AG10803 (cell line): ENCODE data around the gene HTT-AS.

Experiments
- DNase-seq: peaks from one replicate; pipeline ENCODE4 v3.0.0; 2010; ENCODE audit warnings: low read depth
- H3K4me3 ChIP-seq: 2 replicates; pipeline ENCODE4 v1.5.1; 2011; ENCODE audit warnings: mild to moderate bottlenecking, low read length, control low read depth
- TF ChIP-seq, protein P1 (sequence below): conservative IDR thresholded peaks from 2 replicates; pipeline ENCODE4 v1.5.1; 2011; ENCODE audit warnings: mild to moderate bottlenecking, low read length, control low read depth, inconsistent platforms

The HTT-AS gene

DNA sequence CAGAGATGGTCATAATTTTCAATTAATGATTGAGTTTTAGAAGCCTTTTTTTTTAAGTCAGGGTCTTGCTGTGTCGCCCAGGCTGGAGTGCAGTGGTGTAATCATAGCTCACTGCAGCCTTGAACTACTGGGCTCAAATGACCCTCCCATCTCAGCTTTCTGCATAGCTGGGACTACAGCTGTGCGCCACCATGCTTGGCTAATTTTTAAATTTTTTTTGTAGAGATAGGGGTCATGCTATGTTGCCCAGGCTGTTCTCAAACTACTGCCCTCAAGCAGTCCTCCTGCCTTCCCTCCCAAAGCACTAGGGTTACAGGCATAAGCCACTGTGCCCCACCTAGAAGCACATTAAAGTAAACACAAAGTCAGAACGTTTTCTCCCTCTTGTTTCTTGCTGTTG lies 51.7 kb downstream of the HTT-AS start:
- DNase-seq = no peak
- H3K4me3 ChIP-seq = no peak overlapping the region
- TF ChIP-seq, protein P1, sequence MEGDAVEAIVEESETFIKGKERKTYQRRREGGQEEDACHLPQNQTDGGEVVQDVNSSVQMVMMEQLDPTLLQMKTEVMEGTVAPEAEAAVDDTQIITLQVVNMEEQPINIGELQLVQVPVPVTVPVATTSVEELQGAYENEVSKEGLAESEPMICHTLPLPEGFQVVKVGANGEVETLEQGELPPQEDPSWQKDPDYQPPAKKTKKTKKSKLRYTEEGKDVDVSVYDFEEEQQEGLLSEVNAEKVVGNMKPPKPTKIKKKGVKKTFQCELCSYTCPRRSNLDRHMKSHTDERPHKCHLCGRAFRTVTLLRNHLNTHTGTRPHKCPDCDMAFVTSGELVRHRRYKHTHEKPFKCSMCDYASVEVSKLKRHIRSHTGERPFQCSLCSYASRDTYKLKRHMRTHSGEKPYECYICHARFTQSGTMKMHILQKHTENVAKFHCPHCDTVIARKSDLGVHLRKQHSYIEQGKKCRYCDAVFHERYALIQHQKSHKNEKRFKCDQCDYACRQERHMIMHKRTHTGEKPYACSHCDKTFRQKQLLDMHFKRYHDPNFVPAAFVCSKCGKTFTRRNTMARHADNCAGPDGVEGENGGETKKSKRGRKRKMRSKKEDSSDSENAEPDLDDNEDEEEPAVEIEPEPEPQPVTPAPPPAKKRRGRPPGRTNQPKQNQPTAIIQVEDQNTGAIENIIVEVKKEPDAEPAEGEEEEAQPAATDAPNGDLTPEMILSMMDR = no peak

DNA sequence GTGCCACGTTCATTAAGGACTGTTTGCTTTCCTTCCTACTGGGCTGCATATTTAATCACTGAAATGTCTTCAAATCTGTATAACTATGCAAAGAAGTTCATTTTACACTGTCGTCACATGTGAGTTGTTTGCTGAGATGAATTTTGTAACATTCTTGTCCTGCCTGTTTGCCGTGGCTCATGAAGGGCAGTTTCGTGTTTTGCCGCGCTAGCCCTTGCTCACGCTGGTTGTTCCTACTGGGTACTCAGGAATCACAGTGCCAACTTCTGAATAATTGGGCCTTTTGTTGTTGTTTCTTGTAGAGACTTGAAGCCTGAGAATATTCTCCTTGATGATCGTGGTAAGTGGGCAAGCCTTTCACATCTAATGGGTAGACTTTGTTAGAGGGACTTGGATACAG lies 52.2 kb downstream of the HTT-AS start:
- TF ChIP-seq, protein P1 = no peak
- DNase-seq = no peak
- H3K4me3 ChIP-seq = no peak overlapping the region

- TF ChIP-seq, protein P1 = no peak
- DNase-seq = no peak
- H3K4me3 ChIP-seq = no peak overlapping the region
Observed at GRCh38 chr4:3021627-3022026, 52.7 kb downstream of the HTT-AS start.

DNA sequence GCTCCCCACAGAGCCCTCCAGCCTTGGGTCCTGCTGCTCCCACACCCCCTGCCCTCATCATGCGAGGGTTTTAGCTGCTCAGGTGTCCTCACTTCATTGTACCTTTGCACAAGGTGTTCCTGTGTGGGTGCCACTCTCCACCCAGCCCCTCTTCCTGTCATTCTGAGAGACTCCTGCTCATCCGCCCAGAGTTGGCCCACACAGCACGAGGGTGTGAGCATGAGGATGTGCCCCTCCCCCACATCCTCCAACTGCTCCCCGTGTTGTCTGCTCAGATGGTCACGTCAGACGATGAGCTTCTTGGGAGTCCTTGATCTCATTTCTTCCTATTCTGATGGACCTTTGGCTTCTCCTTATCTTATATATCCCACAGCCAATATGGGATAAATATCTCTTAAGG lies 53.2 kb downstream of the HTT-AS start:
- TF ChIP-seq, protein P1 = no peak
- no peak overlapping the region for H3K4me3 ChIP-seq
- no peak for DNase-seq

- TF ChIP-seq, protein P1 = no peak
- no peak for DNase-seq
- no peak overlapping the region for H3K4me3 ChIP-seq
Observed at GRCh38 chr4:3019145-3019846, 55.0 kb downstream of the HTT-AS start.

- H3K4me3 ChIP-seq = no peak overlapping the region
- DNase-seq = peak; percentile 55
- TF ChIP-seq, protein P1 = no peak
Observed at GRCh38 chr4:3017504-3017903, 56.8 kb downstream of the HTT-AS start.

GRCh38 chr4:3016961-3017360 lies 57.4 kb downstream of the HTT-AS start:
- TF ChIP-seq, protein P1 = no peak
- H3K4me3 ChIP-seq = no peak overlapping the region
- no peak for DNase-seq
